Rectal smooth muscle tissue (tissue), 1 donor: ENCODE data around the gene PLGRKT.
"Not testable (repeated sequence)": the region's sequence is repeated elsewhere in the genome, so short reads cannot be mapped to it uniquely, and the experiment has no call there.

Experiments
- H3K27ac ChIP-seq: one replicate; pipeline ENCODE4 v1.7.0; 2013; ENCODE audit warnings: low read depth, low read length, inconsistent platforms
- H3K27me3 ChIP-seq: one replicate; pipeline ENCODE4 v1.7.0; 2013; ENCODE audit warnings: low read length; ENCODE audit not compliant: control insufficient read depth, insufficient read depth
- H3K36me3 ChIP-seq: one replicate; pipeline ENCODE4 v1.7.0; 2013; ENCODE audit warnings: low read length; ENCODE audit not compliant: control insufficient read depth, insufficient read depth
- H3K4me1 ChIP-seq: one replicate; pipeline ENCODE4 v1.7.0; 2013; ENCODE audit warnings: low read length; ENCODE audit not compliant: control insufficient read depth, insufficient read depth
- H3K4me3 ChIP-seq: one replicate; pipeline ENCODE4 v1.7.0; 2013; ENCODE audit warnings: low read length
- H3K9ac ChIP-seq: one replicate; pipeline ENCODE4 v1.7.0; 2013; ENCODE audit warnings: low read length

Gene PLGRKT

GRCh38 chr9:5449521-5450358 lies 12.0 kb upstream of the PLGRKT start:
- H3K4me3 ChIP-seq: peak overlapping the region; percentile 87
- H3K4me1 ChIP-seq: peaks cover 2% of the 10 kb centered on the region
- no peaks in the 10 kb centered on the region for H3K36me3 ChIP-seq
- H3K27me3 ChIP-seq: no peaks in the 10 kb centered on the region
- peak overlapping the region; percentile 21 for H3K9ac ChIP-seq
- peak overlapping the region; percentile 66 for H3K27ac ChIP-seq

GRCh38 chr9:5448461-5449435 lies 11.0 kb upstream of the PLGRKT start:
- Histone ChIP-seq H3K9ac (no peak overlapping the region), H3K36me3 (no peaks in the 10 kb centered on the region), H3K27ac (no peak overlapping the region)

GRCh38 chr9:5448016-5448415 lies 10.3 kb upstream of the PLGRKT start:
- Histone ChIP-seq H3K27me3 (no peaks in the 10 kb centered on the region), H3K4me3 (no peak overlapping the region), H3K9ac (no peak overlapping the region), H3K36me3 (no peaks in the 10 kb centered on the region), H3K27ac (no peak overlapping the region), H3K4me1 (peaks cover 2% of the 10 kb centered on the region)

More at GRCh38 chr9:5448461-5449435, 11.0 kb upstream of the PLGRKT start:
- Histone ChIP-seq H3K4me1 (peaks cover 2% of the 10 kb centered on the region), H3K4me3 (no peak overlapping the region), H3K27me3 (no peaks in the 10 kb centered on the region)

GRCh38 chr9:5447337-5447736 lies 9.6 kb upstream of the PLGRKT start:
- H3K9ac ChIP-seq: no peak overlapping the region
- no peaks in the 10 kb centered on the region for H3K27me3 ChIP-seq
- H3K27ac ChIP-seq: no peak overlapping the region
- no peak overlapping the region for H3K4me3 ChIP-seq
- peaks cover 2% of the 10 kb centered on the region for H3K4me1 ChIP-seq
- no peaks in the 10 kb centered on the region for H3K36me3 ChIP-seq

- Histone ChIP-seq H3K27me3 (no peaks in the 10 kb centered on the region), H3K4me1 (peaks cover 2% of the 10 kb centered on the region), H3K27ac (no peak overlapping the region), H3K4me3 (no peak overlapping the region), H3K36me3 (no peaks in the 10 kb centered on the region), H3K9ac (no peak overlapping the region)
Observed at GRCh38 chr9:5446451-5447236, 8.9 kb upstream of the PLGRKT start.

GRCh38 chr9:5445886-5446285 lies 8.2 kb upstream of the PLGRKT start:
- no peak overlapping the region for H3K9ac ChIP-seq
- no peaks in the 10 kb centered on the region for H3K27me3 ChIP-seq
- H3K4me1 ChIP-seq: peaks cover under 1% of the 10 kb centered on the region
- no peak overlapping the region for H3K4me3 ChIP-seq
- no peak overlapping the region for H3K27ac ChIP-seq
- H3K36me3 ChIP-seq: no peaks in the 10 kb centered on the region

GRCh38 chr9:5445096-5445495 lies 7.4 kb upstream of the PLGRKT start:
- H3K36me3 ChIP-seq, H3K27me3 ChIP-seq, H3K4me3 ChIP-seq, H3K9ac ChIP-seq, H3K27ac ChIP-seq, H3K4me1 ChIP-seq: not testable (repeated sequence)

- H3K36me3 ChIP-seq: no peaks in the 10 kb centered on the region
- H3K4me3 ChIP-seq: no peak overlapping the region
- H3K4me1 ChIP-seq: no peaks in the 10 kb centered on the region
- no peak overlapping the region for H3K9ac ChIP-seq
- H3K27me3 ChIP-seq: no peaks in the 10 kb centered on the region
- no peak overlapping the region for H3K27ac ChIP-seq
Observed at GRCh38 chr9:5443850-5444249, 6.1 kb upstream of the PLGRKT start.

GRCh38 chr9:5442400-5443011 lies 4.8 kb upstream of the PLGRKT start:
- Histone ChIP-seq H3K4me1 (peaks cover 3% of the 10 kb centered on the region), H3K27me3 (no peaks in the 10 kb centered on the region), H3K9ac (no peak overlapping the region), H3K4me3 (no peak overlapping the region), H3K36me3 (no peaks in the 10 kb centered on the region), H3K27ac (no peak overlapping the region)

GRCh38 chr9:5441043-5441442 lies 3.3 kb upstream of the PLGRKT start:
- Histone ChIP-seq H3K4me1 (peaks cover 3% of the 10 kb centered on the region), H3K4me3 (no peak overlapping the region), H3K9ac (no peak overlapping the region), H3K36me3 (no peaks in the 10 kb centered on the region), H3K27me3 (no peaks in the 10 kb centered on the region), H3K27ac (no peak overlapping the region)

- H3K27ac ChIP-seq: no peak overlapping the region
- H3K4me1 ChIP-seq: peaks cover 3% of the 10 kb centered on the region
- H3K27me3 ChIP-seq: no peaks in the 10 kb centered on the region
- H3K4me3 ChIP-seq: no peak overlapping the region
- peaks cover under 1% of the 10 kb centered on the region for H3K36me3 ChIP-seq
- H3K9ac ChIP-seq: no peak overlapping the region
Observed at GRCh38 chr9:5440426-5440825, 2.7 kb upstream of the PLGRKT start.
